Chondrocyte (in vitro differentiated cells): Measurements from ENCODE around the gene PPP2R2C. TPM values are rescaled to one million over a fixed set of nuclear protein-coding genes. Genes with fewer than 3 reads are reported as not detected.

Source experiments
- DNase-seq: peaks from one replicate; pipeline ENCODE4 v3.0.0; 2021; ENCODE audit warnings: mixed read lengths, low spot score
- H3K27ac Mint-ChIP-seq: one replicate; pipeline ENCODE4 v1.8.0; 2021; ENCODE audit warnings: mild to moderate bottlenecking, moderate library complexity, mixed read lengths; ENCODE audit not compliant: unreplicated experiment
- H3K27me3 Mint-ChIP-seq: 2 replicates; pipeline ENCODE4 v1.8.0; 2021; ENCODE audit warnings: low read depth, mixed read lengths
- H3K36me3 Mint-ChIP-seq: 2 replicates; pipeline ENCODE4 v1.8.0; 2021; ENCODE audit warnings: low read depth, mixed read lengths
- H3K4me1 Mint-ChIP-seq: 2 replicates; pipeline ENCODE4 v1.8.0; 2021; ENCODE audit warnings: low read depth, mild to moderate bottlenecking, mixed read lengths
- H3K4me3 Mint-ChIP-seq: one replicate; pipeline ENCODE4 v1.8.0; 2021; ENCODE audit warnings: mild to moderate bottlenecking, moderate library complexity, mixed read lengths; ENCODE audit not compliant: unreplicated experiment
- H3K9me3 Mint-ChIP-seq: 2 replicates; pipeline ENCODE4 v1.8.0; 2021; ENCODE audit warnings: low read depth, mixed read lengths
- CTCF ChIP-seq: fragments of 200-600 bp; sonication (generic); IDR thresholded peaks from 2 replicates; pipeline ENCODE4 v1.5.0; 2021; ENCODE audit warnings: antibody characterized with exemption, mild to moderate bottlenecking, moderate library complexity
- total RNA-seq: library from RNA; stranded (reverse); gene quantifications from 3 replicates; pipeline ENCODE4 v1.2.1, GENCODE V29; 2021

Gene PPP2R2C
- total RNA-seq, 1 donor from 2014 or later = 0.10 TPM

- no peak for DNase-seq
- H3K36me3 Mint-ChIP-seq = peaks cover 2% of the 10 kb centered on the region
- no peak overlapping the region for H3K27ac Mint-ChIP-seq
- peak overlapping the region; percentile 57 for H3K4me3 Mint-ChIP-seq
- no peaks in the 10 kb centered on the region for H3K4me1 Mint-ChIP-seq
- H3K27me3 Mint-ChIP-seq = peaks cover 17% of the 10 kb centered on the region
- TF ChIP-seq CTCF = no peak
- H3K9me3 Mint-ChIP-seq = peaks cover 4% of the 10 kb centered on the region
Observed at GRCh38 chr4:6309777-6310176, 162.6 kb downstream of the PPP2R2C start.

GRCh38 chr4:6308899-6309643 is 163.3 kb downstream of the PPP2R2C start:
- Mint-ChIP-seq H3K27ac (no peak overlapping the region), H3K27me3 (peaks cover 13% of the 10 kb centered on the region), H3K4me3 (peak overlapping the region; percentile 57), H3K4me1 (no peaks in the 10 kb centered on the region), H3K9me3 (peaks cover 4% of the 10 kb centered on the region), H3K36me3 (peaks cover 4% of the 10 kb centered on the region)
- DNase-seq = no peak
- TF ChIP-seq CTCF = peak; percentile 33

- H3K4me3 Mint-ChIP-seq = no peak overlapping the region
- no peak for DNase-seq
Observed at GRCh38 chr4:6307891-6308290, 164.5 kb downstream of the PPP2R2C start.

GRCh38 chr4:6307230-6307629 is 165.2 kb downstream of the PPP2R2C start:
- peaks cover 5% of the 10 kb centered on the region for H3K27me3 Mint-ChIP-seq
- no peak overlapping the region for H3K4me3 Mint-ChIP-seq
- peaks cover 4% of the 10 kb centered on the region for H3K9me3 Mint-ChIP-seq
- no peak overlapping the region for H3K27ac Mint-ChIP-seq
- TF ChIP-seq CTCF = no peak
- H3K36me3 Mint-ChIP-seq = peaks cover 16% of the 10 kb centered on the region
- DNase-seq = no peak
- H3K4me1 Mint-ChIP-seq = no peaks in the 10 kb centered on the region

More at GRCh38 chr4:6307891-6308290, 164.5 kb downstream of the PPP2R2C start:
- no peaks in the 10 kb centered on the region for H3K4me1 Mint-ChIP-seq
- TF ChIP-seq CTCF = no peak
- no peak overlapping the region for H3K27ac Mint-ChIP-seq
- peaks cover 4% of the 10 kb centered on the region for H3K9me3 Mint-ChIP-seq
- H3K27me3 Mint-ChIP-seq = peaks cover 5% of the 10 kb centered on the region
- peaks cover 10% of the 10 kb centered on the region for H3K36me3 Mint-ChIP-seq

GRCh38 chr4:6306299-6306698 is 166.1 kb downstream of the PPP2R2C start:
- no peaks in the 10 kb centered on the region for H3K4me1 Mint-ChIP-seq
- H3K27me3 Mint-ChIP-seq = peaks cover 3% of the 10 kb centered on the region
- no peak overlapping the region for H3K4me3 Mint-ChIP-seq
- TF ChIP-seq CTCF = no peak
- H3K9me3 Mint-ChIP-seq = peaks cover 4% of the 10 kb centered on the region
- no peak for DNase-seq
- H3K36me3 Mint-ChIP-seq = peaks cover 23% of the 10 kb centered on the region
- no peak overlapping the region for H3K27ac Mint-ChIP-seq
